ENCODE measurements around the gene CR1. TPM values are rescaled to one million over a fixed set of nuclear protein-coding genes. Genes with fewer than 3 reads are reported as not detected.
"Not testable (repeated sequence)": the region's sequence is repeated elsewhere in the genome, so short reads cannot be mapped to it uniquely, and the experiment has no call there.

Gene CR1
- total RNA-seq, 4 donors from 2014 or later = 0.56 to 1.0 (median 0.66) TPM

DNA sequence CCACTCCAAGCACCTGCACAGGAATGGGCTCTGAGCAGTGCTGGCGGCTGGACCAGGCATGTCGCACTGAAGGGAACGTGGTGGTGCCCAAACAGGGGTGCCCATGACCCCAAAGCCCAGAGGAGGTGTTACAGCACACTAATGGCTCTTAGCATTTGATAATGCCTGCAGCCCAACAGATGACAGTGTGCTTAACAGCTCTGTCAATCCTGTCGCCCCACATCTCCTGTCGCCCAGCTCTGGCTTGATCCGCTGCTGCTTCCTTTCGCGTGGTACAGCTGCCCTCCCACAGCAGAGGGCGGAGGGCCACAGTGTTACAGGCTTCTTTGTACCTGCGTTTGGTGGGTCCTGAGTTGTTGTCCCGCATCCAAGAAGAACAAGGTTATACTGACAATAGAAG is 116.8 kb downstream of the CR1 start:
- 79% methylated on average over 11 of the region's 11 CpGs for WGBS
- Histone ChIP-seq H3K4me1 (no peaks in the 10 kb centered on the region), H3K36me3 (no peaks in the 10 kb centered on the region), H3K27me3 (peaks cover 6% of the 10 kb centered on the region), H3K9me3 (no peaks in the 10 kb centered on the region), H3K4me3 (no peak overlapping the region), H3K27ac (no peak overlapping the region)
- no peak for DNase-seq (ENCODE audit: low spot score in 2 of 2)
- TF ChIP-seq POLR2AphosphoS5 (IDR thresholded peaks at IDR 0.05) (no peak), EP300 (IDR thresholded peaks at IDR 0.05) (no peak), POLR2A (IDR thresholded peaks at IDR 0.05) (no peak)
- TF ChIP-seq, protein P1, sequence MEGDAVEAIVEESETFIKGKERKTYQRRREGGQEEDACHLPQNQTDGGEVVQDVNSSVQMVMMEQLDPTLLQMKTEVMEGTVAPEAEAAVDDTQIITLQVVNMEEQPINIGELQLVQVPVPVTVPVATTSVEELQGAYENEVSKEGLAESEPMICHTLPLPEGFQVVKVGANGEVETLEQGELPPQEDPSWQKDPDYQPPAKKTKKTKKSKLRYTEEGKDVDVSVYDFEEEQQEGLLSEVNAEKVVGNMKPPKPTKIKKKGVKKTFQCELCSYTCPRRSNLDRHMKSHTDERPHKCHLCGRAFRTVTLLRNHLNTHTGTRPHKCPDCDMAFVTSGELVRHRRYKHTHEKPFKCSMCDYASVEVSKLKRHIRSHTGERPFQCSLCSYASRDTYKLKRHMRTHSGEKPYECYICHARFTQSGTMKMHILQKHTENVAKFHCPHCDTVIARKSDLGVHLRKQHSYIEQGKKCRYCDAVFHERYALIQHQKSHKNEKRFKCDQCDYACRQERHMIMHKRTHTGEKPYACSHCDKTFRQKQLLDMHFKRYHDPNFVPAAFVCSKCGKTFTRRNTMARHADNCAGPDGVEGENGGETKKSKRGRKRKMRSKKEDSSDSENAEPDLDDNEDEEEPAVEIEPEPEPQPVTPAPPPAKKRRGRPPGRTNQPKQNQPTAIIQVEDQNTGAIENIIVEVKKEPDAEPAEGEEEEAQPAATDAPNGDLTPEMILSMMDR (IDR thresholded peaks at IDR 0.05) = no peak

DNA sequence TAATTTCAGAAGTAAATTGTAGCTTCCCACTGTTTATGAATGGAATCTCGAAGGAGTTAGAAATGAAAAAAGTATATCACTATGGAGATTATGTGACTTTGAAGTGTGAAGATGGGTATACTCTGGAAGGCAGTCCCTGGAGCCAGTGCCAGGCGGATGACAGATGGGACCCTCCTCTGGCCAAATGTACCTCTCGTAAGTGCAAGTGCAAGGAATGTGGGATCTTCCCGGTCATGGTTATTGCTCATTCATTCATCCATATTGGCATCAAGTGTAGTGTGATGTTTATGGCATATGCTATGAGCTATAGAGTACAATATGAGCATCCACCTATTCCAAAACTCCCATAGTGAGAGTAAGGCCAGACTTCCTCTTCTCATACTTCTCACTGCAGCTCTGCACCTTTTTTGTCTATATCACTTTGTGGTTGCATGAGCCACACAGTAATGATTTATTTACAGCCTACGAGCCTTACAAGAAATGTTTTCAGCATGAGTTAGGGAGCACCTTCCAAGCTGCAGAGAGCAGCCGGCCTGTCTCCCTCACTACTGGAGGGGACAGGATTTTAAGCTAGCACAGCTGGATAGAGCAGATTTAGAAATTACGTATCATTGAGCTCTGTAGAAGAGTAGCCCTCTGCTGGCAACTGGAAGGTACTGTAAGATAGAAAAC is 124.0 kb downstream of the CR1 start:
- WGBS = 52% methylated on average over 7 of the region's 7 CpGs
- no peak for TF ChIP-seq EP300 (IDR thresholded peaks at IDR 0.05)
- TF ChIP-seq, protein P1 (IDR thresholded peaks at IDR 0.05) = peak; percentile 48 to 76
- TF ChIP-seq POLR2A (IDR thresholded peaks at IDR 0.05) = no peak
- Histone ChIP-seq H3K4me1 (no peaks in the 10 kb centered on the region), H3K9me3 (no peaks in the 10 kb centered on the region), H3K4me3 (no peak overlapping the region), H3K27ac (no peak overlapping the region), H3K36me3 (no peaks in the 10 kb centered on the region), H3K27me3 (peaks cover 6% of the 10 kb centered on the region)
- DNase-seq (ENCODE audit: low spot score in 2 of 2) = no peak

DNA sequence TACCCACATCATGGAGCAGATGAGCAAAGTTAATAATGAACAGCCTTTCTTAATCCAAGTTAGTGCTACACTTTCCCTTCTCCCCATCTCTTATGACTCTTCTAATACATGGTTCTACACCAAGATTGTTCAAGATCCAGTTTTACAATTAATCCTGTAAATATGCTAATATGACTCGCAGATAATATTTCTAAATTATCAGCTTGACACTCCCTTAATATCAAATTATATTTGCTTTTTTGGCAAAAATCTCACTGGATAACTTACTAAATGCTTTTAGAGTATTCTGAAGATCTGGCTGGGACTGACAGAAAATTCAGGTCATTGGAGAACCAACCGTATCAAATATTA is 124.6 kb downstream of the CR1 start:
- no peaks in the 10 kb centered on the region for H3K9me3 ChIP-seq
- peaks cover 6% of the 10 kb centered on the region for H3K27me3 ChIP-seq
- H3K36me3 ChIP-seq = no peaks in the 10 kb centered on the region
- no peak overlapping the region for H3K27ac ChIP-seq
- TF ChIP-seq, protein P1 (IDR thresholded peaks at IDR 0.05) = no peak
- TF ChIP-seq POLR2A (IDR thresholded peaks at IDR 0.05) (no peak), POLR2AphosphoS5 (IDR thresholded peaks at IDR 0.05) (no peak), EP300 (IDR thresholded peaks at IDR 0.05) (no peak)
- DNase-seq (ENCODE audit: low spot score in 2 of 2) = no peak
- H3K4me3 ChIP-seq = no peak overlapping the region
- H3K4me1 ChIP-seq = no peaks in the 10 kb centered on the region
- WGBS = 96% methylated on average over 2 of the region's 2 CpGs

DNA sequence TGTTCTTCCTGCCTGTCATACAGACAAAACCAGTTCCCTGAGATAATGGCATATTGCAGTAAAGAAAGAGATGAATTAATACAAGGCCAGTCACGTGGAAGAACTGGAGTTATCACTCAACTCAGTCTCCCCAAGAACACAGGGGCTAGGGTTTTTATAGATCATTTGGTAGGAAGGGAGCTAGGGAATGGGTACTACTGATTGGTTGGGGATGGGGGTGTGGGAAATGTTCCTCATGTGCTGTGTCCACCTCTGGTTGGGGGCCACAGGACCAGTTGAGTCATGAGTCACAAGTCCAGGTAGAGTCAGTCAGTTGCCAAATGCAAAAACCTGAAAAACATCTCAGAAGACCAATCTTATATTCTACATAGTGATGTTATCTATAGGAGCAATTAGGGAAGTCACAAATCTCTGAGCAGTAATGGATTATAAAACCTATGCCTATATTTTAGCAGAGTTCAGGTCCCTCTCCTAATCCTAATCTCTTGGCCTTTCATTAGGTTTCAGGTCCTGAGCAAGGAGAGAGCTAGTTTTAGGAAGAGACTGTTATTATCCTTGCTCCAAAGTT is 129.6 kb downstream of the CR1 start:
- not testable (repeated sequence) for H3K36me3 ChIP-seq; H3K27me3 ChIP-seq; DNase-seq (ENCODE audit: low spot score in 2 of 2); H3K9me3 ChIP-seq; H3K27ac ChIP-seq; H3K4me3 ChIP-seq; H3K4me1 ChIP-seq
- WGBS = 67% methylated on average over 1 of the region's 1 CpG

DNA sequence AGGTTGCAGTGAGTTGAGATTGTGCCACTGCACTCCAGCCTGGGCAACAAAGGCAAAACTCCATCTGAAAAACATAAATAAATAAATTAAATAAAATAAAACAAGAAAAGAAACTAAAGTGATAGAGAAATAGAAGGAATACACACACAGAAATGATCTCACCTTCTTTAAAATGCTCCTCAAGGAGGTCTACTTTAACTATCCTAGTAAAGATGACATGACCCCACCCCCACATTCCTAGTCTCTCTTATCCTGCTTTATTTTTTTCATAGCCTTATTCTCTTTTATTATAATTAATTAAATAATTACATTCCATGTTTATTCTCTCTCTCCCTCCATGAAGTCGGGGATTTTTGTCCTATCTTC is 131.0 kb downstream of the CR1 start:
- H3K9me3 ChIP-seq = no peaks in the 10 kb centered on the region
- DNase-seq (ENCODE audit: low spot score in 2 of 2) = no peak
- no peaks in the 10 kb centered on the region for H3K36me3 ChIP-seq
- no peaks in the 10 kb centered on the region for H3K27me3 ChIP-seq
- WGBS = 94% methylated on average over 1 of the region's 1 CpG
- H3K4me3 ChIP-seq = no peak overlapping the region
- TF ChIP-seq, protein P1 (IDR thresholded peaks at IDR 0.05) = no peak
- TF ChIP-seq POLR2AphosphoS5 (IDR thresholded peaks at IDR 0.05) (no peak), POLR2A (IDR thresholded peaks at IDR 0.05) (no peak), EP300 (IDR thresholded peaks at IDR 0.05) (no peak)
- H3K4me1 ChIP-seq = no peaks in the 10 kb centered on the region
- no peak overlapping the region for H3K27ac ChIP-seq

DNA sequence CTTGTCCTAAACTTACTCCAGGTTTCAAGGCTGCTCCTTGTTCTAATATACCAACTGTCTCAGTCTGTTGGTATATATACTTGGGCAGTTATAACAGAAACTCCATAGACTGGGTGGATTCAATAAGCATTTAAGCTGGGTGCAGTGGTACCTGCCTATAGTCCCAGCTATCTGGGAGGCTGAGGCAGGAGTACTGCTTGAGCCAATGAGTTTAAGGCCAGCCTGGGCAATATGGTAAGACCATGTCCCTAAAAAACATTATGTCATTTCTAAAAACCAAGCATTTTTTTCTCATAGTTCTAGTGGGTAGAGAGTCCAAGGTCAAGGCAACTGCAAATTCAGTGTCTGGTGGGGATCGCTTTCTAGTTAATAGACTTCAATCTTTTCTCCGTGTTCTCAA is 131.5 kb downstream of the CR1 start:
- H3K9me3 ChIP-seq = no peaks in the 10 kb centered on the region
- H3K36me3 ChIP-seq = no peaks in the 10 kb centered on the region
- no peak overlapping the region for H3K4me3 ChIP-seq
- 95% methylated on average over 2 of the region's 2 CpGs for WGBS
- H3K27me3 ChIP-seq = no peaks in the 10 kb centered on the region
- no peak overlapping the region for H3K27ac ChIP-seq
- no peak for TF ChIP-seq POLR2AphosphoS5 (IDR thresholded peaks at IDR 0.05)
- no peak for DNase-seq (ENCODE audit: low spot score in 2 of 2)
- no peaks in the 10 kb centered on the region for H3K4me1 ChIP-seq
